Loucy (cell line): ENCODE measurements around the gene MMP15.

Experiments used
- H2AFZ ChIP-seq: fragments of 200-600 bp; sonication (generic); 2 replicates; pipeline ENCODE4 v1.6.0; 2016; ENCODE audit warnings: antibody characterized with exemption, mild to moderate bottlenecking, low read length, moderate library complexity
- H3F3A ChIP-seq: fragments of 200-600 bp; 2 replicates; pipeline ENCODE4 v1.6.0; 2016; ENCODE audit warnings: antibody characterized with exemption, low read depth, mild to moderate bottlenecking
- H3K27me3 ChIP-seq: fragments of 200-600 bp; sonication (generic); 2 replicates; pipeline ENCODE4 v1.6.1; 2014; ENCODE audit warnings: low read length, mild to moderate bottlenecking; ENCODE audit not compliant: insufficient read depth, poor library complexity, severe bottlenecking
- H3K36me3 ChIP-seq: fragments of 200-600 bp; sonication (generic); 2 replicates; pipeline ENCODE4 v1.6.1; 2016; ENCODE audit warnings: low read length; ENCODE audit not compliant: insufficient read depth
- H3K4me1 ChIP-seq: fragments of 200-600 bp; sonication (generic); 2 replicates; pipeline ENCODE4 v1.5.1; 2014; ENCODE audit warnings: low read length, mild to moderate bottlenecking; ENCODE audit not compliant: insufficient read depth, poor library complexity, severe bottlenecking
- H3K4me2 ChIP-seq: fragments of 200-600 bp; sonication (generic); 2 replicates; pipeline ENCODE4 v1.6.0; 2014; ENCODE audit warnings: antibody characterized with exemption, low read length, low read depth, mild to moderate bottlenecking; ENCODE audit not compliant: poor library complexity, severe bottlenecking
- H3K4me3 ChIP-seq: fragments of 200-600 bp; sonication (generic); 2 replicates; pipeline ENCODE4 v1.5.1; 2014; ENCODE audit warnings: low read length, mild to moderate bottlenecking, mixed read lengths; ENCODE audit not compliant: poor library complexity, severe bottlenecking
- H3K79me2 ChIP-seq: fragments of 200-600 bp; sonication (generic); 2 replicates; pipeline ENCODE4 v1.6.1; 2014; ENCODE audit warnings: low read length; ENCODE audit not compliant: insufficient read depth
- H3K9ac ChIP-seq: fragments of 200-600 bp; sonication (generic); 2 replicates; pipeline ENCODE4 v1.6.0; 2014; ENCODE audit warnings: mild to moderate bottlenecking, low read depth, low read length, moderate library complexity; ENCODE audit not compliant: poor library complexity, severe bottlenecking
- H3K9me2 ChIP-seq: fragments of 200-600 bp; sonication (generic); replicated peaks from 2 replicates; pipeline ENCODE4 v1.6.1; 2016; ENCODE audit warnings: low read depth, low read length, mixed read lengths
- H3K9me3 ChIP-seq: fragments of 200-600 bp; sonication (generic); 2 replicates; pipeline ENCODE4 v1.6.1; 2014; ENCODE audit warnings: mild to moderate bottlenecking, antibody characterized with exemption, low read length, low read depth; ENCODE audit not compliant: insufficient read depth
- H4K20me1 ChIP-seq: fragments of 200-600 bp; sonication (generic); 2 replicates; pipeline ENCODE4 v1.6.0; 2014; ENCODE audit warnings: antibody characterized with exemption, low read length, mild to moderate bottlenecking; ENCODE audit not compliant: insufficient read depth, poor library complexity, severe bottlenecking
- EZH2phosphoT487 ChIP-seq: fragments of 200-600 bp; IDR thresholded peaks from 2 replicates; pipeline ENCODE4 v1.6.1; 2018; ENCODE audit warnings: antibody characterized with exemption, mild to moderate bottlenecking, moderate library complexity, borderline replicate concordance
- TF ChIP-seq, protein P1 (sequence below): fragments of 200-600 bp; sonication (generic); conservative IDR thresholded peaks from 2 replicates; pipeline ENCODE4 v1.5.1; 2014; ENCODE audit warnings: mild to moderate bottlenecking, antibody characterized with exemption, low read length

Gene MMP15

DNA sequence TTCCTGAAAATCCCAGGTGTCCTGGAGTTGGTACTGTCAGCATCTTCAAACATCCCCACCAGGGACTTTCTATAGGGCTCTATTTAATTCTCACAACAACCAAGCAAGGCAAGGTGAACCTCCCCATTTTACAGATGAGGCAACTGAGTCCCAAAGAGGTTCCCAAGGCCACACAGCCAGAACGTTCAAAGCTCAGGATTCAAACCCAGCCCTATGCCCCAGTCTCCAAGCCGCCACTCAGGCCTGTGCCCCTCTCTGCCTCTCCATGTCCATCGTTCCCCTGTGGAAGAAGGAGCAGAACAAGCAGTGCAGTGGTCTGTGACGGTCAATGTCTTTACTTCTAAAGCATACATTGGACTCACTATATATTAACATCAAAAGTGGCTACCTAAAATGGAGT lies 31.2 kb upstream of the MMP15 start:
- TF ChIP-seq, protein P1, sequence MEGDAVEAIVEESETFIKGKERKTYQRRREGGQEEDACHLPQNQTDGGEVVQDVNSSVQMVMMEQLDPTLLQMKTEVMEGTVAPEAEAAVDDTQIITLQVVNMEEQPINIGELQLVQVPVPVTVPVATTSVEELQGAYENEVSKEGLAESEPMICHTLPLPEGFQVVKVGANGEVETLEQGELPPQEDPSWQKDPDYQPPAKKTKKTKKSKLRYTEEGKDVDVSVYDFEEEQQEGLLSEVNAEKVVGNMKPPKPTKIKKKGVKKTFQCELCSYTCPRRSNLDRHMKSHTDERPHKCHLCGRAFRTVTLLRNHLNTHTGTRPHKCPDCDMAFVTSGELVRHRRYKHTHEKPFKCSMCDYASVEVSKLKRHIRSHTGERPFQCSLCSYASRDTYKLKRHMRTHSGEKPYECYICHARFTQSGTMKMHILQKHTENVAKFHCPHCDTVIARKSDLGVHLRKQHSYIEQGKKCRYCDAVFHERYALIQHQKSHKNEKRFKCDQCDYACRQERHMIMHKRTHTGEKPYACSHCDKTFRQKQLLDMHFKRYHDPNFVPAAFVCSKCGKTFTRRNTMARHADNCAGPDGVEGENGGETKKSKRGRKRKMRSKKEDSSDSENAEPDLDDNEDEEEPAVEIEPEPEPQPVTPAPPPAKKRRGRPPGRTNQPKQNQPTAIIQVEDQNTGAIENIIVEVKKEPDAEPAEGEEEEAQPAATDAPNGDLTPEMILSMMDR = no peak
- TF ChIP-seq EZH2phosphoT487 = no peak
- Histone ChIP-seq H2AFZ (no peak overlapping the region), H3K9ac (peak overlapping the region; percentile 41), H3K4me1 (peaks cover 28% of the 10 kb centered on the region), H4K20me1 (peaks cover 15% of the 10 kb centered on the region), H3K9me3 (no peaks in the 10 kb centered on the region), H3K4me2 (peak overlapping the region; percentile 67), H3K9me2 (no peaks in the 10 kb centered on the region), H3F3A (no peaks in the 10 kb centered on the region), H3K36me3 (peaks cover 8% of the 10 kb centered on the region; the same call in 1 of the 2 replicates), H3K4me3 (peak overlapping the region; percentile 34), H3K27me3 (no peaks in the 10 kb centered on the region), H3K79me2 (peaks cover 23% of the 10 kb centered on the region; the same call in 1 of the 2 replicates)

DNA sequence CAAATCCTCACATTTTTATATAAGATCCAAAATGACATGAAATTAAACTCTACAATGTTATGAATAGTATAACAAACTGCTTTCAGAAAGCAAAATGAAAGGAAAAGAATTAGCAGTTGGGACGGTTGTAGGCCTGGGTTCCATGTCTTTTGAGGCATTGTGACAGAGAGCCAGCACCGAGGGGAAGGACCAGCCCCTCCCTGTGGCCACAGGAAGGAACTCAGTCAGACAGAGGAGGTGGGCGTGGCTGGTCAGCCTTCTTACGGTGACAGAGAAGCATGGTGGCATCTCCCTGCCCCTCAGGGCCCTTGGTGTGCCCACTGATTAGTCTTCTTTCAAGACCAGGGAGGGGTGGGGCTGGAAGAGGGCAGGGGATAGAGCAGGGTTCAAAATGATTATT lies 30.8 kb upstream of the MMP15 start:
- Histone ChIP-seq H3K27me3 (no peaks in the 10 kb centered on the region), H3K9me3 (no peaks in the 10 kb centered on the region), H3K9me2 (no peaks in the 10 kb centered on the region), H4K20me1 (peaks cover 18% of the 10 kb centered on the region), H3K36me3 (peaks cover 8% of the 10 kb centered on the region; the same call in 1 of the 2 replicates), H3K4me2 (peak overlapping the region; percentile 67), H3F3A (peaks cover 2% of the 10 kb centered on the region; the same call in 1 of the 2 replicates), H3K9ac (peak overlapping the region; percentile 41), H3K4me3 (peak overlapping the region; percentile 34), H2AFZ (no peak overlapping the region), H3K79me2 (peaks cover 27% of the 10 kb centered on the region; the same call in 1 of the 2 replicates), H3K4me1 (peaks cover 33% of the 10 kb centered on the region)
- no peak for TF ChIP-seq EZH2phosphoT487
- TF ChIP-seq, protein P1 = peak; percentile 61

DNA sequence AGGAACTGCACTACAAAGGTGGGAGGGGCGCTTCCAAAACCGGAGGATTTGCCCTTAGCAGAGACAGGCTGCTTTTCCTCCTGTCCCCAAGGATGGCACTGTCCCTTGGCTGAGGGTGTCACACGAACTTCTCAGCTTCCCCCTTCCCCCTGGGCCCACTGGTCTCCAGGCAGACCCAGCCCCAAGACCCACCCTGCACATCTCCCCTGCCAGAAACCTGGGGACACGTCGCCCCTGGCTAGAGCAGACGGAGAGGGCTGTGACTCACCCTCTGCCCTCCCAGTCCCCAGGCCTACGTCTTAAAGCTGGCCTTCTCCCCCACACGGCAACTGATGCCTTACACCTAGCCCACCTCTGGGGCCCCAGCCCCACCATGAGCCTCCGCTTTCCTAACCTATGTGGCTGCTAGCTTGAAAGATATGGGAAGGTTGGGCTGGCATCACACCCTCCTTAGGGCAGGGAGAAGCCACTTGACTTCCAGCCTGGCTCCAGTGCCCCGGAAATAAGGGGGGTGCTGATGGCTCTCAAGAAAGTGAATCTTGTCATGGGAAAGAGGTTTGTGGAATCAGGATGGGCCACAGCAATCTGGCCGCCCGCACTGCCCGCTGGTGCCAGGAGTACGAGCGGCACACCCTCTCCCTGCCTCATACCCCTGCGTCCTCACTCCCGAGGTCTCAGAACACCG lies 29.7 kb upstream of the MMP15 start:
- no peaks in the 10 kb centered on the region for H3K9me3 ChIP-seq
- no peak for TF ChIP-seq EZH2phosphoT487
- TF ChIP-seq, protein P1 = no peak

More for the DNA sequence above, 29.7 kb upstream of the MMP15 start:
- H3K27me3 ChIP-seq = no peaks in the 10 kb centered on the region
- H3K36me3 ChIP-seq = peaks cover 8% of the 10 kb centered on the region; the same call in 1 of the 2 replicates
- peaks cover 37% of the 10 kb centered on the region for H3K4me1 ChIP-seq
- peaks cover 2% of the 10 kb centered on the region; the same call in 1 of the 2 replicates for H3F3A ChIP-seq
- H2AFZ ChIP-seq = no peak overlapping the region
- no peak overlapping the region for H3K9ac ChIP-seq
- H4K20me1 ChIP-seq = peaks cover 21% of the 10 kb centered on the region
- no peak overlapping the region for H3K4me3 ChIP-seq
- no peak overlapping the region for H3K4me2 ChIP-seq
- H3K9me2 ChIP-seq = no peaks in the 10 kb centered on the region
- H3K79me2 ChIP-seq = peaks cover 30% of the 10 kb centered on the region; the same call in 1 of the 2 replicates
